K562 (cell line): Measurements from ENCODE around the gene SLC25A31. TPM values are rescaled to one million over a fixed set of nuclear protein-coding genes. Genes with fewer than 3 reads are reported as not detected.

ENCODE experiments used
- ARID2 ChIP-seq: fragments of 450-650 bp; IDR thresholded peaks from 2 replicates; pipeline ENCODE4 v1.6.1; 2017; ENCODE audit warnings: antibody characterized with exemption, mild to moderate bottlenecking
- ELF1 ChIP-seq: fragments of 200-800 bp; sonication (Bioruptor generic); IDR thresholded peaks from 2 replicates; pipeline ENCODE4 v1.6.1; 2016; ENCODE audit warnings: missing genetic modification characterization, missing compliant biosample characterization
- FOXM1 ChIP-seq, 2 experiments: fragments of 450-650 bp in 1 of 2; sonication (generic) in 1 of 2; formaldehyde crosslinking in 1 of 2; IDR thresholded peaks; 2 replicates each; pipeline versions ENCODE4 v1.6.1 to v1.9.0; 2017 to 2022; ENCODE audit warnings: low read depth in 2 of 2, mild to moderate bottlenecking in 2 of 2, missing genetic modification reagents in 1 of 2, moderate library complexity in 1 of 2
- HDAC1 ChIP-seq, 2 experiments: fragments of 450-650 bp; IDR thresholded peaks; 2 replicates each; pipeline ENCODE4 v1.6.1; 2016 to 2017; ENCODE audit warnings: inconsistent platforms in 1 of 2, mild to moderate bottlenecking in 1 of 2, moderate library complexity in 1 of 2
- HDAC3 ChIP-seq: fragments of 450-650 bp; IDR thresholded peaks from 2 replicates; pipeline ENCODE4 v1.6.1; 2018; ENCODE audit warnings: borderline replicate concordance, mild to moderate bottlenecking, moderate library complexity; ENCODE audit not compliant: partially characterized antibody
- HMBOX1 ChIP-seq: sonication (generic); IDR thresholded peaks from 2 replicates; pipeline ENCODE4 v1.6.1; 2016
- MECOM ChIP-seq: fragments of 250-450 bp; sonication (Bioruptor Pico); IDR thresholded peaks from 2 replicates; pipeline ENCODE4 v1.8.0; 2022; ENCODE audit warnings: inconsistent platforms
- MEIS2 ChIP-seq: fragments of 450-650 bp; IDR thresholded peaks from 2 replicates; pipeline ENCODE4 v1.6.1; 2014; ENCODE audit warnings: mild to moderate bottlenecking; ENCODE audit not compliant: partially characterized antibody
- MTA2 ChIP-seq: fragments of 450-650 bp; IDR thresholded peaks from 2 replicates; pipeline ENCODE4 v1.6.1; 2016; ENCODE audit warnings: low read depth
- NFRKB ChIP-seq: fragments of 450-650 bp; IDR thresholded peaks from 2 replicates; pipeline ENCODE4 v1.6.1; 2016; ENCODE audit warnings: low read depth
- PTTG1 ChIP-seq: fragments of 450-650 bp; IDR thresholded peaks from 2 replicates; pipeline ENCODE4 v1.6.1; 2016; ENCODE audit warnings: low read depth, mild to moderate bottlenecking, missing genetic modification characterization, missing compliant biosample characterization
- RBM14 ChIP-seq: fragments of 200-400 bp; formaldehyde crosslinking; IDR thresholded peaks from 2 replicates; pipeline ENCODE4 v1.6.1; 2018; ENCODE audit warnings: low read depth, mild to moderate bottlenecking, low read length, moderate library complexity, borderline replicate concordance; ENCODE audit not compliant: insufficient read depth
- SPI1 ChIP-seq: IDR thresholded peaks from 2 replicates; pipeline ENCODE4 v1.6.1; 2011; ENCODE audit warnings: low read depth, low read length, control low read depth, borderline replicate concordance
- XRCC3 ChIP-seq: fragments of 450-650 bp; IDR thresholded peaks from 2 replicates; pipeline ENCODE4 v1.6.1; 2017; ENCODE audit warnings: mild to moderate bottlenecking, moderate library complexity
- XRCC4 ChIP-seq: IDR thresholded peaks from one replicate; pipeline ENCODE4 v1.6.1; 2011; ENCODE audit not compliant: insufficient read depth, insufficient read length; ENCODE audit errors: extremely low read depth
- ZC3H4 ChIP-seq: sonication (generic); formaldehyde crosslinking; IDR thresholded peaks from 2 replicates; pipeline ENCODE4 v1.9.0; 2021; ENCODE audit warnings: missing genetic modification reagents, borderline replicate concordance
- ZNF124 ChIP-seq: sonication (generic); formaldehyde crosslinking; IDR thresholded peaks from 2 replicates; pipeline ENCODE4 v1.8.1; 2022; ENCODE audit warnings: missing genetic modification reagents
- ZNF57 ChIP-seq: fragments of 450-650 bp; formaldehyde crosslinking; IDR thresholded peaks from 2 replicates; pipeline ENCODE4 v1.4.0; 2020; ENCODE audit warnings: mild to moderate bottlenecking, moderate library complexity
- polyA plus RNA-seq, 8 experiments: library from polyadenylated mRNA; depleted of rRNA in 4 of 8; stranded (reverse) in 5 of 8; unstranded in 3 of 8; fragments of >200 nt; fragmentation: Nextera tagmentation in 2 of 8; fragmentation: Illumina TruSeq in 1 of 8; extraction: Ambion mirVana in 2 of 8; extraction: Trizol in 1 of 8; gene quantifications; 2 replicates each; pipeline versions ENCODE4 v1.2.1 to v1.2.3, GENCODE V29; 2011 to 2014; ENCODE audit warnings: inconsistent platforms in 1 of 8, missing spikeins in 1 of 8
- total RNA-seq, 7 experiments: library from RNA; depleted of rRNA in 6 of 7; stranded (reverse); fragments of >200 nt in 6 of 7; fragmentation: Illumina TruSeq in 2 of 7; extraction: Trizol in 2 of 7; gene quantifications; 2 replicates each; pipeline versions ENCODE4 v1.2.1 to v1.2.3, GENCODE V29; 2011 to 2021; ENCODE audit warnings: low replicate concordance in 1 of 7
- TF ChIP-seq, protein P1 (sequence below): fragments of 450-650 bp; IDR thresholded peaks from 2 replicates; pipeline ENCODE4 v1.6.1; 2016; ENCODE audit warnings: low read depth
- TF ChIP-seq, protein P2 (sequence below): IDR thresholded peaks from 2 replicates; pipeline ENCODE4 v1.6.1; 2014; ENCODE audit warnings: antibody characterized with exemption

The SLC25A31 gene
- total and polyA plus RNA-seq, 9 of the 15 experiments (the other 6 are each of a cell fraction or from before 2014, with no cell fraction given): 0.07 TPM; not detected in 8

DNA sequence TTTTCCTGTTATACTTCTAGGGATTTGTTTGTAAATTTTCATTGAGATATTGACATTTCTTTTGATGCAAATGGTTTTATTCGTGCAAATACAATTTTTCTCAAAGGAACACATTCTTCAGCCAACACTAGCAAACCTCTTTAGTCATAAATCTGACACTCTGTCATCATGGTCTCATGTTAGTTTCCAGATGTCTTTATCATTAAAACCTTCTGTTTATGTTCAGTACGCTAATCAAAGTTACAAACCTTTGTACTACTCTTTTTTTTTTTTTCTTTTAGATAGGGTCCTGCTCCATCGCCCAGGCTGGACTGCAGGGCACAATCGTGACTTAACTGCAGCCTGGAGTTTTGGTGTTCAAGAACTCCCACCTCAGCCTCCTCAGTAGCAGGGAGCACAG lies 7.1 kb downstream of the SLC25A31 start (continued):
- TF ChIP-seq, protein P1, sequence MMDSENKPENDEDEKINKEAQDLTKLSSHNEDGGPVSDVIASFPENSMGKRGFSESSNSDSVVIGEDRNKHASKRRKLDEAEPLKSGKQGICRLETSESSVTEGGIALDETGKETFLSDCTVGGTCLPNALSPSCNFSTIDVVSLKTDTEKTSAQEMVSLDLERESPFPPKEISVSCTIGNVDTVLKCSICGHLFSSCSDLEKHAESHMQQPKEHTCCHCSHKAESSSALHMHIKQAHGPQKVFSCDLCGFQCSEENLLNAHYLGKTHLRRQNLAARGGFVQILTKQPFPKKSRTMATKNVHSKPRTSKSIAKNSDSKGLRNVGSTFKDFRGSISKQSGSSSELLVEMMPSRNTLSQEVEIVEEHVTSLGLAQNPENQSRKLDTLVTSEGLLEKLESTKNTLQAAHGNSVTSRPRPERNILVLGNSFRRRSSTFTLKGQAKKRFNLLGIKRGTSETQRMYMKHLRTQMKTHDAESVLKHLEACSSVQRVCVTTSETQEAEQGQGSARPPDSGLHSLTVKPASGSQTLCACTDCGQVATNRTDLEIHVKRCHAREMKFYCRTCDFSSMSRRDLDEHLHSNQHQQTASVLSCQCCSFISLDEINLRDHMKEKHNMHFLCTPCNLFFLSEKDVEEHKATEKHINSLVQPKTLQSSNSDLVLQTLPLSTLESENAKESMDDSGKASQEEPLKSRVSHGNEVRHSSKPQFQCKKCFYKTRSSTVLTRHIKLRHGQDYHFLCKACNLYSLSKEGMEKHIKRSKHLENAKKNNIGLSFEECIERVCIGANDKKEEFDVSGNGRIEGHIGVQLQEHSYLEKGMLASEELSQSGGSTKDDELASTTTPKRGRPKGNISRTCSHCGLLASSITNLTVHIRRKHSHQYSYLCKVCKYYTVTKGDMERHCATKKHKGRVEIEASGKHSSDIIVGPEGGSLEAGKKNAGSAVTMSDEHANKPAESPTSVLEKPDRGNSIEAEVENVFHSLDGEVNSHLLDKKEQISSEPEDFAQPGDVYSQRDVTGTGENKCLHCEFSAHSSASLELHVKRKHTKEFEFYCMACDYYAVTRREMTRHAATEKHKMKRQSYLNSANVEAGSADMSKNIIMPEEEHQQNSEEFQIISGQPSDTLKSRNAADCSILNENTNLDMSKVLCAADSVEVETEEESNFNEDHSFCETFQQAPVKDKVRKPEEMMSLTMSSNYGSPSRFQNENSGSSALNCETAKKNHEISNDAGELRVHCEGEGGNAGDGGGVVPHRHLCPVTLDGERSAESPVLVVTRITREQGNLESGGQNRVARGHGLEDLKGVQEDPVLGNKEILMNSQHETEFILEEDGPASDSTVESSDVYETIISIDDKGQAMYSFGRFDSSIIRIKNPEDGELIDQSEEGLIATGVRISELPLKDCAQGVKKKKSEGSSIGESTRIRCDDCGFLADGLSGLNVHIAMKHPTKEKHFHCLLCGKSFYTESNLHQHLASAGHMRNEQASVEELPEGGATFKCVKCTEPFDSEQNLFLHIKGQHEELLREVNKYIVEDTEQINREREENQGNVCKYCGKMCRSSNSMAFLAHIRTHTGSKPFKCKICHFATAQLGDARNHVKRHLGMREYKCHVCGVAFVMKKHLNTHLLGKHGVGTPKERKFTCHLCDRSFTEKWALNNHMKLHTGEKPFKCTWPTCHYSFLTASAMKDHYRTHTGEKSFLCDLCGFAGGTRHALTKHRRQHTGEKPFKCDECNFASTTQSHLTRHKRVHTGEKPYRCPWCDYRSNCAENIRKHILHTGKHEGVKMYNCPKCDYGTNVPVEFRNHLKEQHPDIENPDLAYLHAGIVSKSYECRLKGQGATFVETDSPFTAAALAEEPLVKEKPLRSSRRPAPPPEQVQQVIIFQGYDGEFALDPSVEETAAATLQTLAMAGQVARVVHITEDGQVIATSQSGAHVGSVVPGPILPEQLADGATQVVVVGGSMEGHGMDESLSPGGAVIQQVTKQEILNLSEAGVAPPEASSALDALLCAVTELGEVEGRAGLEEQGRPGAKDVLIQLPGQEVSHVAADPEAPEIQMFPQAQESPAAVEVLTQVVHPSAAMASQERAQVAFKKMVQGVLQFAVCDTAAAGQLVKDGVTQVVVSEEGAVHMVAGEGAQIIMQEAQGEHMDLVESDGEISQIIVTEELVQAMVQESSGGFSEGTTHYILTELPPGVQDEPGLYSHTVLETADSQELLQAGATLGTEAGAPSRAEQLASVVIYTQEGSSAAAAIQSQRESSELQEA: no peak
- TF ChIP-seq ZNF124 (CRISPR knock-in tag) (no peak), HDAC3 (peak; percentile 54), SPI1 (no peak), MTA2 (peak; percentile 76), RBM14 (no peak), XRCC4 (no peak), NFRKB (no peak), ZC3H4 (CRISPR knock-in tag) (no peak), PTTG1 (tag) (no peak), ELF1 (no peak), XRCC3 (no peak), MECOM (CRISPR knock-in tag) (no peak), MEIS2 (peak; percentile 98), ARID2 (no peak), HMBOX1 (no peak), ZNF57 (CRISPR knock-in tag) (no peak), HDAC1 (IDR thresholded peaks at IDR 0.05) (peak in 1 of 2 experiments; percentile 81; a peak in 2 of 4 replicates), FOXM1 (IDR thresholded peaks at IDR 0.05; ENCODE audit: low read depth) (peak; percentile 37; the same call in 1 of the 2 replicates), FOXM1 (CRISPR knock-in tag; IDR thresholded peaks at IDR 0.05; ENCODE audit: low read depth) (no peak)
- TF ChIP-seq, protein P2, sequence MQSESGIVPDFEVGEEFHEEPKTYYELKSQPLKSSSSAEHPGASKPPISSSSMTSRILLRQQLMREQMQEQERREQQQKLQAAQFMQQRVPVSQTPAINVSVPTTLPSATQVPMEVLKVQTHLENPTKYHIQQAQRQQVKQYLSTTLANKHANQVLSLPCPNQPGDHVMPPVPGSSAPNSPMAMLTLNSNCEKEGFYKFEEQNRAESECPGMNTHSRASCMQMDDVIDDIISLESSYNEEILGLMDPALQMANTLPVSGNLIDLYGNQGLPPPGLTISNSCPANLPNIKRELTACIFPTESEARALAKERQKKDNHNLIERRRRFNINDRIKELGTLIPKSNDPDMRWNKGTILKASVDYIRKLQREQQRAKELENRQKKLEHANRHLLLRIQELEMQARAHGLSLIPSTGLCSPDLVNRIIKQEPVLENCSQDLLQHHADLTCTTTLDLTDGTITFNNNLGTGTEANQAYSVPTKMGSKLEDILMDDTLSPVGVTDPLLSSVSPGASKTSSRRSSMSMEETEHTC: no peak
